ENCODE data around the gene ZNF653. TPM values are rescaled to one million over a fixed set of nuclear protein-coding genes. Genes with fewer than 3 reads are reported as not detected.

The ZNF653 gene
- polyA plus RNA-seq, 2 of the 4 experiments (the other 2 are of a cell fraction) = 2.9 to 4.2 TPM

DNA sequence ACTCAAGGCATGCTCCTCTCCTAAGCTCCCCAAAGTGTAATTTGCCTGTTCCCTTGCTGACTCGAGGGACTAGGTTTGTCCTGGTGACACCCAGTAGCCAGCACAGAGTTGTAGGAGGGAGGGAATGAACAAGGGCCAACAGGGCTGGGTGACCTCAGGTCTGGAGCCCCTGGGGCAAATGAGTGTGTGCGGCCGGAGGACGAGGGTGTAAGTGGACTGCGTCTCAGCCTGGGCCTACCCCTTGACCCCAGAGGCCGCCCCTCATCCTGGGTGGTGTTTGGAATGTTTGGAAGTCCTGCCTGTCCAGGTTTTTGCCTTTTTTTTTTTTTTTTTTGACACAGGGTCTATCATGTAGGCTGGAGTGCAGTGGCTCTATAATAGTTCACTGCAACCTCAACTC lies 1.3 kb upstream of the ZNF653 start:
- Histone ChIP-seq H3K9me3 (no peaks in the 10 kb centered on the region), H3K4me2 (no peak overlapping the region), H3K27ac (no peak overlapping the region), H3K4me3 (no peak overlapping the region), H3K4me1 (peaks cover 9% of the 10 kb centered on the region; the same call in 1 of the 3 replicates)
- ATAC-seq (no peak), DNase-seq (ENCODE audit: low read depth in 1 of 2, low spot score in 1 of 2) (no peak), FAIRE-seq (no peak)
- POLR2A ChIA-PET = no interaction called here
- TF ChIP-seq CBX2 (IDR thresholded peaks at IDR 0.05; ENCODE audit: borderline replicate concordance, low read depth) (no peak), FOSL2 (IDR thresholded peaks at IDR 0.05) (no peak), FOSL2 (CRISPR knock-in tag; IDR thresholded peaks at IDR 0.05) (no peak)
- 89% methylated on average over 5 of the region's 6 CpGs for WGBS (ENCODE audit: missing lambda C conversion rate)
- CTCF ChIA-PET = no interaction called here

DNA sequence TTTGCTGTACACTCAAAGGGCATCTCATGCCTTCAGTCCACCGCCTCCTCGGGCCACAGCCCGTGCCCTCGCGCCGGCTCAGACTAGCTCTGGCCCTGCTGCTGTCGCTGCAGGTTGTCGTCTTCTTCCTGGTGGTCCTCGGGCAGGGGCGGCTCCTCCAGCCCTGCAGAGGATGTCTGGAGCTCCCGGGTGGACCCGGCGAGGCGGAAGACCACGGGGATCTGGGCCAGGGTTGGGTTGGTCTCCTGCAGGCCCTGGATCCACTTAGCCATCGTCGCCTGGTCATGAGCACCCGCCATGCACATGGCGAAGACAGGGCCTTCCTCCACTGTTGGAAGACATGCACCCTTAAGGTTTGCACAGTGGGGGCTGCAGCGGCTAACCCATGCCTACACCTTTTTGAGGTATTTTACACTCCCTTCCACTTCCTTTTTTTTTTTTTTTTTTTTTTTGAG lies 489 bp upstream of the ZNF653 start:
- ChIA-PET CTCF (no interaction called here), POLR2A (no interaction called here)
- ATAC-seq (peak; percentile 47 to 51), DNase-seq (ENCODE audit: low read depth in 1 of 2, low spot score in 1 of 2) (no peak), FAIRE-seq (no peak)
- TF ChIP-seq KDM5A (IDR thresholded peaks at IDR 0.05) = 0 out of 2 replicates have a peak, but pooled peaks have one; percentile 32
- TF ChIP-seq, protein P1, sequence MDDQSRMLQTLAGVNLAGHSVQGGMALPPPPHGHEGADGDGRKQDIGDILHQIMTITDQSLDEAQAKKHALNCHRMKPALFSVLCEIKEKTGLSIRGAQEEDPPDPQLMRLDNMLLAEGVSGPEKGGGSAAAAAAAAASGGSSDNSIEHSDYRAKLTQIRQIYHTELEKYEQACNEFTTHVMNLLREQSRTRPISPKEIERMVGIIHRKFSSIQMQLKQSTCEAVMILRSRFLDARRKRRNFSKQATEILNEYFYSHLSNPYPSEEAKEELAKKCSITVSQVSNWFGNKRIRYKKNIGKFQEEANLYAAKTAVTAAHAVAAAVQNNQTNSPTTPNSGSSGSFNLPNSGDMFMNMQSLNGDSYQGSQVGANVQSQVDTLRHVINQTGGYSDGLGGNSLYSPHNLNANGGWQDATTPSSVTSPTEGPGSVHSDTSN (IDR thresholded peaks at IDR 0.05) = no peak
- Histone ChIP-seq H3K4me1 (peaks cover 9% of the 10 kb centered on the region; the same call in 1 of the 3 replicates), H3K4me2 (peak overlapping the region; percentile 79), H3K9me3 (no peaks in the 10 kb centered on the region), H3K27ac (peak overlapping the region; percentile 93 to 99; a peak in 5 of 6 replicates), H3K4me3 (peak overlapping the region; percentile 72)
- WGBS (ENCODE audit: missing lambda C conversion rate) = 87% methylated on average over 6 of the region's 20 CpGs

DNA sequence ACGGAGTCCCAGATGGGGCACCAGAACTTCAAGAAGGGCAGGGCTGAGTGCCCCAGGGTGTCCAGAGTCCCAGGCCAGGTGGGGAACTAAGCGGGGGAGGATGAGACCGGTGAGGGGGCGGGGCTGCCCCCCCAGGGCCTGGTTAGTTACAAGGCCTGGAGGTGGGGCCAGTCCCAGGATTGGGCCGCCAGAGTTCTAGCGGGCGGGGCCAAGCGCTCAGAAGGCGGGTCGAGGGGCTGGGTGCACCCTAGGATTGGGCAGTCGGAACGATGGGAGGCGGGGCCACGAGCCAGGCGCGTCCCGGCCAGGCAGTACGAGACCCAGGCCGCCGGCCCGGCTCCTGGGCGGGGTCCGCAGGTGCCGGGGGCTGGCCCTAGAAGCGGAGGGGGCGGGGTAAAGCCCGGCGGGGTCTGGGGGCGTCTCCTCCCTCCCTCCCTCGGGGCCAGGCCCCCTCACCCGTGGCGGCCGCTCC lies 571 bp downstream of the ZNF653 start:
- H3K4me2 ChIP-seq = peak overlapping the region; percentile 79
- H3K9me3 ChIP-seq = no peaks in the 10 kb centered on the region
- no peak for TF ChIP-seq KDM1A (IDR thresholded peaks at IDR 0.05; ENCODE audit: low read depth)
- TF ChIP-seq, protein P2, sequence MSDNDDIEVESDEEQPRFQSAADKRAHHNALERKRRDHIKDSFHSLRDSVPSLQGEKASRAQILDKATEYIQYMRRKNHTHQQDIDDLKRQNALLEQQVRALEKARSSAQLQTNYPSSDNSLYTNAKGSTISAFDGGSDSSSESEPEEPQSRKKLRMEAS (IDR thresholded peaks at IDR 0.05) = no peak
- 0 out of 2 replicates have a peak, but pooled peaks have one; percentile 27 for TF ChIP-seq GATA3 (IDR thresholded peaks at IDR 0.05; ENCODE audit: borderline replicate concordance)
- POLR2A ChIA-PET = no interaction called here
- FAIRE-seq = no peak
- peak overlapping the region; percentile 93 to 99 for H3K27ac ChIP-seq
- peaks cover 9% of the 10 kb centered on the region; the same call in 1 of the 3 replicates for H3K4me1 ChIP-seq
- peak overlapping the region; percentile 72 for H3K4me3 ChIP-seq
- CTCF ChIA-PET = no interaction called here
- peak; percentile 91 to 97 for ATAC-seq
- DNase-seq (ENCODE audit: low read depth in 1 of 2, low spot score in 1 of 2) = peak; percentile 86 to 92
- 0% methylated on average over 4 of the region's 33 CpGs for WGBS (ENCODE audit: missing lambda C conversion rate)

DNA sequence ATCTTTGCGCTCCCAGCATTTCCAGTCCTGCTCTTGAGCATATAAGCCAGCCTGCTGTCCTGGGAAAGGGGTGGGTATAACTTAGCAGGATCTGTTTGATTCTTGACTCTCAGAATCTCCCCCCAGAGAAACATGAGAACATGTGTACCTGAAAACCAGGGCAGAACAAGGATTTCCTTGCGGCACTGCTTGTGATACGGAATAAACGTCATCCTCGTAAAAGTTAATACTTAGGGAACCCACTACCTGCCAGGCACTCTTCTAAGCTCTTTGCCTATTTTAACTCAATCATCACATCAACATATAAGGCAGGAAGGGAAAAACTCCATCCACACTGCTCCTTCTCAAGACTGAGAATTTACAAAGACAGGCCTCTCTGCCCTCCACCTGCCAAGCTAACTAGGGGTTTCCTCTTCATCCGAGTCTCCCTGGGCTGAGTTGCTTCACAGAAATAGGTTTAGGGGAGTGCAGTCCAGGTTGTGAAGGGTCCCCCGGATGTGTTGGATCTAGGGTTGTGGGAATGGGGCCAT lies 1.1 kb downstream of the ZNF653 start:
- whole genome bisulfite sequencing (ENCODE audit: missing lambda C conversion rate) = 53% methylated on average over 7 of the region's 7 CpGs
- TF ChIP-seq, protein P3, sequence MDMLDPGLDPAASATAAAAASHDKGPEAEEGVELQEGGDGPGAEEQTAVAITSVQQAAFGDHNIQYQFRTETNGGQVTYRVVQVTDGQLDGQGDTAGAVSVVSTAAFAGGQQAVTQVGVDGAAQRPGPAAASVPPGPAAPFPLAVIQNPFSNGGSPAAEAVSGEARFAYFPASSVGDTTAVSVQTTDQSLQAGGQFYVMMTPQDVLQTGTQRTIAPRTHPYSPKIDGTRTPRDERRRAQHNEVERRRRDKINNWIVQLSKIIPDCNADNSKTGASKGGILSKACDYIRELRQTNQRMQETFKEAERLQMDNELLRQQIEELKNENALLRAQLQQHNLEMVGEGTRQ (IDR thresholded peaks at IDR 0.05) = no peak
- TF ChIP-seq RCOR1 (IDR thresholded peaks at IDR 0.05; ENCODE audit: low read depth, low read length) = no peak
- no peak for TF ChIP-seq RAD21 (conservative IDR thresholded peaks at IDR 0.05 in 1 of 2, IDR thresholded peaks at IDR 0.05 in 1 of 2)
- Histone ChIP-seq H3K4me1 (peaks cover 9% of the 10 kb centered on the region; the same call in 1 of the 3 replicates), H3K9me3 (no peaks in the 10 kb centered on the region), H3K27ac (peak overlapping the region; percentile 57 to 99; a peak in 5 of 6 replicates), H3K4me2 (peak overlapping the region; percentile 79), H3K4me3 (peak overlapping the region; percentile 72)
- ATAC-seq (no peak; a peak in 1 of 6 replicates), DNase-seq (ENCODE audit: low read depth in 1 of 2, low spot score in 1 of 2) (no peak), FAIRE-seq (no peak)
- ChIA-PET POLR2A (no interaction called here), CTCF (interaction anchor here (1.2 kb wide), 1 partner anchor 9 kb away, joined by 4 read pairs; no protein-coding TSS in a partner anchor)

DNA sequence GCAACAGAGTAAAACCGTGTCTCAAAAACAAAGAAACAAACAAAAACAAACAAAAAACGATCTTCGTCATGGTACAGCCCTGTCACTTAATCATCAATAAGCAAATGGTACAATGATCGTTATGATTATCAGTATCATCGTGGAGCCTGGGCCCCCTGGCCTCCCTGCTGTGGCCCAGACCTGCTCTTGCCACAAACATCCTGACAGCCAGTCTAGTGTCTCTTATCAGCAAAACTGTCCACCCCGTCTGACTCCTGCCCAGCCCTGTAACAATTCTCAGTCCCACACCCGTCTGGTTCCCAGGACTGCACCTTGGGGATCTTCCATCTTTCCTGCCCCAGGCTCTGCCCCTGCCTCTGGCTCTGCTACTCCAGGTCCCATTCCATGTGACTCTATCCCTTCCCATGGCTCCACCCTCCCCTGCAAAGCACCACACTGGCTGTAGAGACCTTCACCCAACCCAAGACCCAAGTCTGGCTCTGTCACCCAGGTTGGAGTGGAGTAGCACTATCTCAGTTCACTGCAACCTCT lies 5.7 kb downstream of the ZNF653 start:
- Histone ChIP-seq H3K9me3 (no peaks in the 10 kb centered on the region), H3K4me2 (no peak overlapping the region), H3K4me3 (no peak overlapping the region), H3K4me1 (peaks cover 8% of the 10 kb centered on the region), H3K27ac (no peak overlapping the region)
- ChIA-PET CTCF (interaction anchor here (0.9 kb wide), 1 partner anchor 59 kb away, joined by 3 read pairs; the partner anchor contains the start of gene ELOF1), POLR2A (interaction anchor here (0.8 kb wide), 1 partner anchor 26 kb away, joined by 6 read pairs; no protein-coding TSS in a partner anchor)
- no peak for ATAC-seq
- no peak for FAIRE-seq
- WGBS (ENCODE audit: missing lambda C conversion rate) = 77% methylated on average over 7 of the region's 7 CpGs
- no peak for DNase-seq (ENCODE audit: low read depth in 1 of 2, low spot score in 1 of 2)
- TF ChIP-seq GATA3 (IDR thresholded peaks at IDR 0.05; ENCODE audit: borderline replicate concordance) = no peak
- TF ChIP-seq TP53 (CRISPR knock-in tag; IDR thresholded peaks at IDR 0.05) = no peak
- TF ChIP-seq PHF8 (IDR thresholded peaks at IDR 0.05; ENCODE audit: borderline replicate concordance, low read depth) = no peak
- no peak for TF ChIP-seq MYC (IDR thresholded peaks at IDR 0.05; ENCODE audit: borderline replicate concordance, low read length)
